ENCODE results near the gene VSIR.

DNA sequence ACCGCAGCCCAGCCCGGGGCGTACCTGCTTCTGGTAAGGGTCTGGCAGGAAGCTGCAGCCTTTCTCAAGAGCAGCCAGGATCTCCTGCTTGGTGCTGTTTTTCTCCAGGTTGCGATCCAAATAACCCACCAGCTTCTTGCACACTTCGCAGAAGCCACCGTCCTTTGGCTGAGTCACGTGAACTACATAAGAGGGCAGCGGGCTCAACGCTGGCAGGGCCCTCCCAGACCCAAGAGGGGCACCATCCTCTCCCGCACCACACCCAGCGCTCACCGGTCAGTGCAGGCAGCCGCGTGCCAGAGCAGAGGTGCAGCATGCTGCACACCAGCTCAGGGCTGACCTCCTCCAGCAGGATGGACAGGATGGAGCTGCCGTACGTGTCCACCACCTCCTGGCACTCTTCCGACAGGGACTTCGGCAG lies 46.1 kb upstream of the VSIR start:
- TF ChIP-seq, protein P1, sequence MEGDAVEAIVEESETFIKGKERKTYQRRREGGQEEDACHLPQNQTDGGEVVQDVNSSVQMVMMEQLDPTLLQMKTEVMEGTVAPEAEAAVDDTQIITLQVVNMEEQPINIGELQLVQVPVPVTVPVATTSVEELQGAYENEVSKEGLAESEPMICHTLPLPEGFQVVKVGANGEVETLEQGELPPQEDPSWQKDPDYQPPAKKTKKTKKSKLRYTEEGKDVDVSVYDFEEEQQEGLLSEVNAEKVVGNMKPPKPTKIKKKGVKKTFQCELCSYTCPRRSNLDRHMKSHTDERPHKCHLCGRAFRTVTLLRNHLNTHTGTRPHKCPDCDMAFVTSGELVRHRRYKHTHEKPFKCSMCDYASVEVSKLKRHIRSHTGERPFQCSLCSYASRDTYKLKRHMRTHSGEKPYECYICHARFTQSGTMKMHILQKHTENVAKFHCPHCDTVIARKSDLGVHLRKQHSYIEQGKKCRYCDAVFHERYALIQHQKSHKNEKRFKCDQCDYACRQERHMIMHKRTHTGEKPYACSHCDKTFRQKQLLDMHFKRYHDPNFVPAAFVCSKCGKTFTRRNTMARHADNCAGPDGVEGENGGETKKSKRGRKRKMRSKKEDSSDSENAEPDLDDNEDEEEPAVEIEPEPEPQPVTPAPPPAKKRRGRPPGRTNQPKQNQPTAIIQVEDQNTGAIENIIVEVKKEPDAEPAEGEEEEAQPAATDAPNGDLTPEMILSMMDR (IDR thresholded peaks at IDR 0.05) = no peak
- no peak for TF ChIP-seq POLR2A (IDR thresholded peaks at IDR 0.05; ENCODE audit: low read depth)
- TF ChIP-seq EP300 (IDR thresholded peaks at IDR 0.05) = no peak
- TF ChIP-seq POLR2AphosphoS5 (IDR thresholded peaks at IDR 0.05) = no peak
